ENCODE data around the gene TMCO4. TPM values are rescaled to one million over a fixed set of nuclear protein-coding genes. Genes with fewer than 3 reads are reported as not detected.

TMCO4 gene
- total and polyA plus RNA-seq, 2 of the 4 experiments (the other 2 are of a cell fraction): 7.3 to 8.6 TPM

DNA sequence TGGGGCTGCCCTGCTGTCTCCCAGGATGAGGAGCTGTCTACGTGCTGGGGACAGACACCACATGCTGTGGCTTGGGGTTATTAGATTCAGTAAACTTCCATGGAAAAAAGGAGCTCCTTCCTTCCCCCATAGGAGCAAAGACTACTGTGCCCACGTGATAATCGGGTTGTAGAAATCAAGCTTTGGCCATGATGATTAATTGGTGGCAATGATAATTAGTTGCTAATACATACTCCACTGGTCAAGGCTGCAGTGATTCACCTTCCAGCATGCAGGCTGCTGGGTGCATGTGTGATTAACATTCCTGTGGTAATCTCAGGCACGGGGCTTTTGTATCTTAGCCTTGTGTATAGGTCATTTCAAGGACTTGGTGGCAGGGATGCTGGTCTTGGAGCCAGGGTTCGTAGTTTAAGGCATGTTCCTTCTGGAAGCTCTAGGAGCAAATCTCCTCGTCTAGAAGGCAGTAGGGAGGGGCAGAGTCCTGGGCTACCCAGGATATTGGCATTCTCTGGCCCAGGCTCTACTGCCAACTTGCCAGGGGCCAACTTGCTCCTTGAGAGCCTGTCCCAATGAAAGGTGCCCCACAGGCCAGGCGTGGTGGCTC is 41.4 kb downstream of the TMCO4 start:
- H2BK120ac ChIP-seq (ENCODE audit: low read depth, low read length): peak overlapping the region; percentile 48
- peak overlapping the region; percentile 63 for H2AK5ac ChIP-seq (ENCODE audit: low read depth, low read length)
- peak overlapping the region; percentile 28 for H2AFZ ChIP-seq (replicated peaks; ENCODE audit: low read length, poor library complexity)
- ChIA-PET CTCF (interaction anchor here (1.6 kb wide), 1 partner anchor 53 kb away, joined by 3 read pairs; no protein-coding TSS in a partner anchor), POLR2A (ENCODE audit: unreplicated experiment) (interaction anchor here (1.0 kb wide), 1 partner anchor 15 kb away, joined by 3 read pairs; no protein-coding TSS in a partner anchor)
- no peaks in the 10 kb centered on the region for H4K20me1 ChIP-seq (ENCODE audit: insufficient read depth, low read length)
- peak overlapping the region; percentile 27 for H3K14ac ChIP-seq (replicated peaks; ENCODE audit: low read depth, low read length)
- H4K8ac ChIP-seq (ENCODE audit: low read depth in 2 of 2, low read length in 2 of 2): peak overlapping the region in 1 of 2 experiments; percentile 26; a peak in 1 of 4 replicates
- in situ Hi-C loops (cut with MboI; ENCODE audit: low sequenced_read_pairs): no loop called here
- H3K56ac ChIP-seq (ENCODE audit: extremely low read depth, insufficient read depth, low read length): no peak overlapping the region
- dilution Hi-C loops (cut with HindIII; ENCODE audit: low sequenced_read_pairs, unreplicated experiment): no loop called here
- H3K18ac ChIP-seq (ENCODE audit: low read depth, low read length): no peak overlapping the region
- H2BK20ac ChIP-seq (ENCODE audit: low read depth, low read length): peak overlapping the region; percentile 64; the same call in 1 of the 2 replicates
- peaks cover 2% of the 10 kb centered on the region; the same call in 1 of the 2 replicates for H3K36me3 ChIP-seq (ENCODE audit: control insufficient read depth, insufficient read depth, low read length)
- peak; percentile 83 for ATAC-seq (ENCODE audit: low read depth)
- no peaks in the 10 kb centered on the region for H3K79me1 ChIP-seq (ENCODE audit: low read depth in 1 of 2, low read length in 2 of 2)
- H2BK5ac ChIP-seq (ENCODE audit: low read depth, low read length, poor library complexity, severe bottlenecking): no peak overlapping the region
- 0 out of 2 replicates have a peak overlapping the region, but pooled peaks have one; percentile 2 for H3K4me2 ChIP-seq (ENCODE audit: low read depth, low read length)
- H4K91ac ChIP-seq (ENCODE audit: insufficient read depth, low read depth, low read length): peak overlapping the region; percentile 60
- peak overlapping the region; percentile 3; the same call in 1 of the 3 replicates for H2BK15ac ChIP-seq (ENCODE audit: low read depth, low read length)
- H4K5ac ChIP-seq (ENCODE audit: low read depth, low read length): no peak overlapping the region
- intact Hi-C loops (cut with micrococcal nuclease): no loop called here
- H3K4me3 ChIP-seq (ENCODE audit: insufficient read depth, low read depth, low read length): no peak overlapping the region
- H3K27me3 ChIP-seq (ENCODE audit: control insufficient read depth, insufficient read depth, low read length): no peaks in the 10 kb centered on the region
- BruUV-seq (replicated peaks): no TSS peak
- peak overlapping the region; percentile 53 for H3K4ac ChIP-seq (ENCODE audit: low read depth, low read length)
- no peak overlapping the region for H3K27ac ChIP-seq (ENCODE audit: insufficient read depth, low read length)
- no peaks in the 10 kb centered on the region for H3K9me3 ChIP-seq (ENCODE audit: control insufficient read depth, insufficient read depth, low read length)
- DNase-seq: peak; percentile 84
- peak overlapping the region; percentile 0 for H2AK9ac ChIP-seq (replicated peaks; ENCODE audit: low read depth, low read length, poor library complexity)
- peak overlapping the region; percentile 61; the same call in 1 of the 2 replicates for H3K23ac ChIP-seq (ENCODE audit: low read depth, low read length)
- no peak overlapping the region for H3K9ac ChIP-seq (ENCODE audit: low read depth, low read length)
- H3K4me1 ChIP-seq (ENCODE audit: control insufficient read depth, insufficient read depth, low read length): peaks cover 7% of the 10 kb centered on the region
- 100% methylated on average over 1 of the region's 7 CpGs; no CpG with 5 or more reads in 1 of the 2 experiments for WGBS, 2 experiments (ENCODE audit: extremely low coverage in 2 of 2, insufficient read length in 1 of 2)
- peaks cover 15% of the 10 kb centered on the region; the same call in 1 of the 2 replicates for H3K9me1 ChIP-seq (ENCODE audit: insufficient read depth, low read length)
- TF ChIP-seq, protein P1, sequence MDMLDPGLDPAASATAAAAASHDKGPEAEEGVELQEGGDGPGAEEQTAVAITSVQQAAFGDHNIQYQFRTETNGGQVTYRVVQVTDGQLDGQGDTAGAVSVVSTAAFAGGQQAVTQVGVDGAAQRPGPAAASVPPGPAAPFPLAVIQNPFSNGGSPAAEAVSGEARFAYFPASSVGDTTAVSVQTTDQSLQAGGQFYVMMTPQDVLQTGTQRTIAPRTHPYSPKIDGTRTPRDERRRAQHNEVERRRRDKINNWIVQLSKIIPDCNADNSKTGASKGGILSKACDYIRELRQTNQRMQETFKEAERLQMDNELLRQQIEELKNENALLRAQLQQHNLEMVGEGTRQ (IDR thresholded peaks at IDR 0.05; ENCODE audit: low read depth, low read length): peak; percentile 80
- TF ChIP-seq MAZ (IDR thresholded peaks at IDR 0.05; ENCODE audit: borderline replicate concordance, low read depth, low read length) (no peak), NFE2L2 (IDR thresholded peaks at IDR 0.05; ENCODE audit: low read depth, low read length) (no peak), POLR2A (IDR thresholded peaks at IDR 0.05; ENCODE audit: low read depth, low read length) (no peak), RCOR1 (IDR thresholded peaks at IDR 0.05; ENCODE audit: insufficient replicate concordance, low read length) (peak; percentile 26), RFX5 (IDR thresholded peaks at IDR 0.05; ENCODE audit: low read depth, low read length) (no peak), FOS (IDR thresholded peaks at IDR 0.05; ENCODE audit: low read depth, low read length) (peak; percentile 62; the same call in 1 of the 2 replicates), CEBPB (IDR thresholded peaks at IDR 0.05; ENCODE audit: low read depth, low read length) (peak; percentile 32; the same call in 1 of the 2 replicates), SMC3 (IDR thresholded peaks at IDR 0.05; ENCODE audit: low read depth, low read length) (no peak), CHD1 (IDR thresholded peaks at IDR 0.05; ENCODE audit: low read depth, low read length) (no peak), BHLHE40 (IDR thresholded peaks at IDR 0.05; ENCODE audit: low read depth, low read length) (peak; percentile 98), MXI1 (IDR thresholded peaks at IDR 0.05; ENCODE audit: borderline replicate concordance, low read depth, low read length) (no peak)
- TF ChIP-seq, protein P2, sequence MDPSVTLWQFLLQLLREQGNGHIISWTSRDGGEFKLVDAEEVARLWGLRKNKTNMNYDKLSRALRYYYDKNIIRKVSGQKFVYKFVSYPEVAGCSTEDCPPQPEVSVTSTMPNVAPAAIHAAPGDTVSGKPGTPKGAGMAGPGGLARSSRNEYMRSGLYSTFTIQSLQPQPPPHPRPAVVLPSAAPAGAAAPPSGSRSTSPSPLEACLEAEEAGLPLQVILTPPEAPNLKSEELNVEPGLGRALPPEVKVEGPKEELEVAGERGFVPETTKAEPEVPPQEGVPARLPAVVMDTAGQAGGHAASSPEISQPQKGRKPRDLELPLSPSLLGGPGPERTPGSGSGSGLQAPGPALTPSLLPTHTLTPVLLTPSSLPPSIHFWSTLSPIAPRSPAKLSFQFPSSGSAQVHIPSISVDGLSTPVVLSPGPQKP (IDR thresholded peaks at IDR 0.05; ENCODE audit: borderline replicate concordance, low read depth, low read length): no peak
- TF ChIP-seq, protein P3, sequence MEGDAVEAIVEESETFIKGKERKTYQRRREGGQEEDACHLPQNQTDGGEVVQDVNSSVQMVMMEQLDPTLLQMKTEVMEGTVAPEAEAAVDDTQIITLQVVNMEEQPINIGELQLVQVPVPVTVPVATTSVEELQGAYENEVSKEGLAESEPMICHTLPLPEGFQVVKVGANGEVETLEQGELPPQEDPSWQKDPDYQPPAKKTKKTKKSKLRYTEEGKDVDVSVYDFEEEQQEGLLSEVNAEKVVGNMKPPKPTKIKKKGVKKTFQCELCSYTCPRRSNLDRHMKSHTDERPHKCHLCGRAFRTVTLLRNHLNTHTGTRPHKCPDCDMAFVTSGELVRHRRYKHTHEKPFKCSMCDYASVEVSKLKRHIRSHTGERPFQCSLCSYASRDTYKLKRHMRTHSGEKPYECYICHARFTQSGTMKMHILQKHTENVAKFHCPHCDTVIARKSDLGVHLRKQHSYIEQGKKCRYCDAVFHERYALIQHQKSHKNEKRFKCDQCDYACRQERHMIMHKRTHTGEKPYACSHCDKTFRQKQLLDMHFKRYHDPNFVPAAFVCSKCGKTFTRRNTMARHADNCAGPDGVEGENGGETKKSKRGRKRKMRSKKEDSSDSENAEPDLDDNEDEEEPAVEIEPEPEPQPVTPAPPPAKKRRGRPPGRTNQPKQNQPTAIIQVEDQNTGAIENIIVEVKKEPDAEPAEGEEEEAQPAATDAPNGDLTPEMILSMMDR (conservative IDR thresholded peaks at IDR 0.05; ENCODE audit: low read depth, low read length): no peak
